Measurements from ENCODE around the gene C10orf143.

- TF ChIP-seq, protein P1, sequence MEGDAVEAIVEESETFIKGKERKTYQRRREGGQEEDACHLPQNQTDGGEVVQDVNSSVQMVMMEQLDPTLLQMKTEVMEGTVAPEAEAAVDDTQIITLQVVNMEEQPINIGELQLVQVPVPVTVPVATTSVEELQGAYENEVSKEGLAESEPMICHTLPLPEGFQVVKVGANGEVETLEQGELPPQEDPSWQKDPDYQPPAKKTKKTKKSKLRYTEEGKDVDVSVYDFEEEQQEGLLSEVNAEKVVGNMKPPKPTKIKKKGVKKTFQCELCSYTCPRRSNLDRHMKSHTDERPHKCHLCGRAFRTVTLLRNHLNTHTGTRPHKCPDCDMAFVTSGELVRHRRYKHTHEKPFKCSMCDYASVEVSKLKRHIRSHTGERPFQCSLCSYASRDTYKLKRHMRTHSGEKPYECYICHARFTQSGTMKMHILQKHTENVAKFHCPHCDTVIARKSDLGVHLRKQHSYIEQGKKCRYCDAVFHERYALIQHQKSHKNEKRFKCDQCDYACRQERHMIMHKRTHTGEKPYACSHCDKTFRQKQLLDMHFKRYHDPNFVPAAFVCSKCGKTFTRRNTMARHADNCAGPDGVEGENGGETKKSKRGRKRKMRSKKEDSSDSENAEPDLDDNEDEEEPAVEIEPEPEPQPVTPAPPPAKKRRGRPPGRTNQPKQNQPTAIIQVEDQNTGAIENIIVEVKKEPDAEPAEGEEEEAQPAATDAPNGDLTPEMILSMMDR (IDR thresholded peaks at IDR 0.05): no peak
- TF ChIP-seq POLR2A (IDR thresholded peaks at IDR 0.05): no peak
Measured at GRCh38 chr10:130099344-130099743, 11.3 kb downstream of the C10orf143 start.

Measured in lower leg skin (tissue), 3 donors.